Ectodermal cell (in vitro differentiated cells): ENCODE data around the gene MSMP.

ENCODE experiments used
- H3K27ac ChIP-seq: 2 replicates; pipeline ENCODE4 v1.7.0; 2013; ENCODE audit warnings: mild to moderate bottlenecking, low read depth, low read length; ENCODE audit not compliant: insufficient read depth, poor library complexity, severe bottlenecking
- H3K27me3 ChIP-seq: 2 replicates; pipeline ENCODE4 v1.7.0; 2013; ENCODE audit warnings: mild to moderate bottlenecking, low read length; ENCODE audit not compliant: insufficient read depth, control insufficient read depth, poor library complexity, severe bottlenecking
- H3K36me3 ChIP-seq: one replicate; pipeline ENCODE4 v1.7.0; 2013; ENCODE audit warnings: low read length; ENCODE audit not compliant: control insufficient read depth, insufficient read depth
- H3K4me1 ChIP-seq: one replicate; pipeline ENCODE4 v1.7.0; 2013; ENCODE audit warnings: low read length; ENCODE audit not compliant: control insufficient read depth, insufficient read depth
- H3K4me3 ChIP-seq: 2 replicates; pipeline ENCODE4 v1.7.0; 2013; ENCODE audit warnings: low read depth, low read length, control low read depth; ENCODE audit not compliant: insufficient read depth
- H3K9me3 ChIP-seq: 2 replicates; pipeline ENCODE4 v1.7.0; 2013; ENCODE audit warnings: mild to moderate bottlenecking, low read length, moderate library complexity; ENCODE audit not compliant: control insufficient read depth
- WGBS, 2 experiments: methylation state at CpG; one replicate each; pipeline ENCODE4 v1.1.7; 2013; ENCODE audit warnings: missing lambda C conversion rate in 2 of 2; 5-methylcytosine and 5-hydroxymethylcytosine counted together

Gene MSMP

GRCh38 chr9:35725362-35725761 is 28.7 kb downstream of the MSMP start:
- Histone ChIP-seq H3K27ac (no peak overlapping the region), H3K4me1 (peaks cover 42% of the 10 kb centered on the region), H3K9me3 (no peaks in the 10 kb centered on the region), H3K36me3 (peaks cover 41% of the 10 kb centered on the region), H3K27me3 (no peaks in the 10 kb centered on the region), H3K4me3 (no peak overlapping the region)
- WGBS, 2 experiments: 95 to 96% methylated on average over 11 of the region's 11 CpGs

GRCh38 chr9:35723908-35724307 is 30.2 kb downstream of the MSMP start:
- Histone ChIP-seq H3K36me3 (peaks cover 54% of the 10 kb centered on the region), H3K27me3 (no peaks in the 10 kb centered on the region), H3K27ac (no peak overlapping the region), H3K9me3 (no peaks in the 10 kb centered on the region), H3K4me1 (peaks cover 28% of the 10 kb centered on the region), H3K4me3 (no peak overlapping the region)
- WGBS, 2 experiments: 95% methylated on average over 8 of the region's 8 CpGs

DNA sequence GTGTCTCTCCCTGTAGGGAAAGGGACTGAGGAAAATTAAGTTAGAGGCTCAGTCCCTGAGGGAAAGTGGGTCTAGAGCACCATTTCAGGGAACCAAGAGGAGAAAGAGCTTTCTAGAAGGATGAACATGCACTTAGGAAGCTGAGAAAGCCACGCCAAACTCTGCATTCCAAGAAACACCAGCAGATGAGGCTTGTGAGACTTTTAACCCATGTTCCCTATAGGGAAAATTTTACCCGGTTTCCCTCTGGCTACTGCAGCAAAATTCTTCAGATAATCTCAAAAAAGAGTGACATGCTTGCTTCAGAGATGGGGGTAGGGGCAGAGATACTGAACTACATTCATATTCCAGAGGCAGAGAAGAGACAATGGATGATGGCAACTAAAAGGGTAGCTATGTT is 30.6 kb downstream of the MSMP start:
- H3K36me3 ChIP-seq: peaks cover 58% of the 10 kb centered on the region
- H3K4me1 ChIP-seq: peaks cover 23% of the 10 kb centered on the region
- no peak overlapping the region for H3K27ac ChIP-seq
- WGBS, 2 experiments: 94 to 100% methylated on average over 2 of the region's 2 CpGs
- no peak overlapping the region for H3K4me3 ChIP-seq
- H3K9me3 ChIP-seq: no peaks in the 10 kb centered on the region
- H3K27me3 ChIP-seq: no peaks in the 10 kb centered on the region

DNA sequence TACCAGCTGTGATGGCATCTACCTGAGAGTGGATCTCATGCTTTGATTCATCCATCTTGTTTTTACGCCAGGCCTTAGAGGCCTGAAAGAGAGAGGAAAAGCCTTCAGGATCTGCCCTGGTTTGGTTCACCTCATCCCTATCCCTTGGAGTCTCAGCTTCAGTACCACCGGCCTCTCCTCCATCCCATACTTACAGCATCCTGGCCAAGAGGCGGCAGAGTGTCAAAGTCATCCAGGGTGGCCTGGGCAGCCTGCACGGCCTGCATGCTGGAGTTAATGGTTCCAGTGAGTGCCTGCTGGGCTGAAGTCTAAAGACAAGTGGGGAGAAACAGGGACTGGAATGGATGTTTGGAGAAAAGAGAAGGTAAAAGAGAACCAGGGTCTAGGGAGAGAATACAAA is 34.5 kb downstream of the MSMP start:
- Histone ChIP-seq H3K27me3 (no peaks in the 10 kb centered on the region), H3K27ac (no peak overlapping the region), H3K9me3 (no peaks in the 10 kb centered on the region), H3K4me3 (no peak overlapping the region), H3K36me3 (peaks cover 83% of the 10 kb centered on the region), H3K4me1 (no peaks in the 10 kb centered on the region)
- WGBS, 2 experiments: 91 to 93% methylated on average over 4 of the region's 4 CpGs

DNA sequence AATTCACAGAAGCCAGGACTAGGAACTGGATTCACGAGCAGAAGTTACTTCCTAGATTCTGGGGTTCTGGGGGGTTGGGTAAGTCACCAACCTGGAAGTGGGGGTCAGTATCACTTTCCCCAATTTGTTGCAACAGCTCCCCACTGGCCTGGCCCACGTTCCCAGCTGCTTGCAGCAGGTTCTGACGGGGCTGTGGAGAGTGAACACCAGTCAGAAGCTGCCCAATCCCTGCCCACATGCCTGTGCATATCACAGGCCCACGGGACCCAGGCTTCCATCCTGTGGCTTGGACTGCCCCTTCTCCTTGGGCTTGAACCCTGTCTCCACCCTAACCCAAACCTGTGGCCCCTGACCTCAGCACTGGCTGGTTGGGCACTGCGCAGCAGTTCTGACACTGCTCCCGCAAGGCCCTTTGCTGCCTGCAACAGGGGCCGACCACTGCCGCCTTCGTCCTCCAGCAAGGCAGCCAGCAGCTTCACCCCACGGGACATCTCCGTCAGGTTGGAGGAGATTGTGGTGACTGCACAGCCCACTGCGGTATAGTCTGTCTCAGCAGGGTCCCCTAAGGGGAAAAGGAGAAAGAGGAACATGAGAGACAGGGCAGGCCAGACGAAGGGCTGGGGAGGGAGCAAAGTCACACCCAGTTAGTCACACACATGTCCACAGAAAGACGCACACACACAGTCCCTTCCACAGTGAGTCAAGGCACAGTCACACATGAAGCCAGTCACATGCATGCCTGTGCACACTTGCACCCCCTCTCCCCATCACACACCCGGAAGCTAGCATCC is 35.2 kb downstream of the MSMP start:
- Histone ChIP-seq H3K27ac (no peak overlapping the region), H3K9me3 (no peaks in the 10 kb centered on the region), H3K4me3 (no peak overlapping the region), H3K4me1 (no peaks in the 10 kb centered on the region), H3K36me3 (peaks cover 83% of the 10 kb centered on the region), H3K27me3 (no peaks in the 10 kb centered on the region)
- WGBS, 2 experiments: 94 to 96% methylated on average over 15 of the region's 15 CpGs

- H3K27me3 ChIP-seq: no peaks in the 10 kb centered on the region
- no peak overlapping the region for H3K4me3 ChIP-seq
- peaks cover 87% of the 10 kb centered on the region for H3K36me3 ChIP-seq
- no peaks in the 10 kb centered on the region for H3K4me1 ChIP-seq
- H3K9me3 ChIP-seq: no peaks in the 10 kb centered on the region
- no peak overlapping the region for H3K27ac ChIP-seq
- 94 to 95% methylated on average over 14 of the region's 14 CpGs for WGBS, 2 experiments
Observed at GRCh38 chr9:35717132-35717870, 36.8 kb downstream of the MSMP start.

- no peaks in the 10 kb centered on the region for H3K4me1 ChIP-seq
- no peak overlapping the region for H3K4me3 ChIP-seq
- 96 to 98% methylated on average over 4 of the region's 4 CpGs for WGBS, 2 experiments
- no peaks in the 10 kb centered on the region for H3K9me3 ChIP-seq
- H3K27ac ChIP-seq: no peak overlapping the region
- H3K36me3 ChIP-seq: peaks cover 87% of the 10 kb centered on the region
- H3K27me3 ChIP-seq: no peaks in the 10 kb centered on the region
Observed at GRCh38 chr9:35716230-35716629, 37.8 kb downstream of the MSMP start.

GRCh38 chr9:35714579-35715252 is 39.4 kb downstream of the MSMP start:
- H3K27me3 ChIP-seq: no peaks in the 10 kb centered on the region
- H3K9me3 ChIP-seq: no peaks in the 10 kb centered on the region
- no peaks in the 10 kb centered on the region for H3K4me1 ChIP-seq
- peaks cover 89% of the 10 kb centered on the region for H3K36me3 ChIP-seq
- no peak overlapping the region for H3K27ac ChIP-seq
- WGBS, 2 experiments: 92 to 94% methylated on average over 13 of the region's 13 CpGs
- H3K4me3 ChIP-seq: no peak overlapping the region

DNA sequence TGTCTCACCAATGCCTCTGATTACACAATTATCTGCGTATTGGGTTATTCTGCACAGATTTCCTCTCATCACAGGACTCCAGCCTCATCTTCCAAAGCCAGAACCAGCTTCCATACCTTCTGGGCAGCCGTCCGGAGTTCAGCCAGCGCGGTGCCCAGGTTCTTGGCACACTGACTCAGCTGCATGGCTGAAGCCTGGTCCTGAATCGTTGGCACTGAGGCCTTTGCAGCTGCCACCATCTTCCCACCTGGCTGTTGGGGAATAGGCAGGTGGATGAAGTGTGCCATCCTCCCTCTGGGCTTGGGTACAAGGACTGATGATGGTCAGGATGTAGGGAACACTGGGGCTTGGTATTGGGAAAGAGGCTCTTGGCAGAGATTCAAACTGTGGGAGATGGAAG is 40.0 kb downstream of the MSMP start:
- Histone ChIP-seq H3K36me3 (peaks cover 87% of the 10 kb centered on the region), H3K9me3 (no peaks in the 10 kb centered on the region), H3K4me1 (no peaks in the 10 kb centered on the region), H3K27ac (no peak overlapping the region), H3K4me3 (no peak overlapping the region), H3K27me3 (no peaks in the 10 kb centered on the region)
- 97% methylated on average over 6 of the region's 6 CpGs for WGBS, 2 experiments

GRCh38 chr9:35713578-35713977 is 40.5 kb downstream of the MSMP start:
- no peaks in the 10 kb centered on the region for H3K27me3 ChIP-seq
- H3K4me3 ChIP-seq: no peak overlapping the region
- H3K27ac ChIP-seq: no peak overlapping the region
- H3K4me1 ChIP-seq: no peaks in the 10 kb centered on the region
- WGBS, 2 experiments: 92 to 95% methylated on average over 3 of the region's 3 CpGs
- H3K36me3 ChIP-seq: peaks cover 83% of the 10 kb centered on the region
- H3K9me3 ChIP-seq: no peaks in the 10 kb centered on the region
